ENCODE data around the gene GFAP.

Gene GFAP

DNA sequence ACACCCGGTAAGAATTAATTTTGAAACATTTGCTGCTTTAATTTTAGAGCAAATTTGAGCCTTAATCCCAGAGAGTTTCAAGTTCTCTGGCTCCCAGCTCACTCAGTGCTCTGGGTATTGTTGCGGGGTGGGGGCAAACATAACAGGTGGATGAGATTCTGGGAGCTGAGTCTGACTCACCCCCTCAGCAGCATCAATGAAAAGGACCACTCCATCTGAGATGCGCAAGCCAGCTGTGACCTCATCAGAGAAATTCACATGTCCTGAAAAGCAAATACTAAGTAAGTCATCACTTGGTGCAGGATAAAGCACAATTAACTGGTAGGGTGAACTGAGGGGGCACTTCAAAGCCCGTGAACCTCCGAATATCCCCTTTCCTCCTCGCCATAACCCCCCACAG, 35.9 kb downstream of the GFAP start:
- Histone ChIP-seq H3K4me1 (ENCODE audit: control insufficient read depth in 1 of 2, insufficient read depth in 1 of 2, low read depth in 1 of 2, low read length in 1 of 2) (no peaks in the 10 kb centered on the region), H3K27me3 (no peaks in the 10 kb centered on the region), H3K36me3 (peaks cover 94% of the 10 kb centered on the region), H3K9me3 (no peaks in the 10 kb centered on the region), H3K4me3 (ENCODE audit: low read depth in 1 of 2, low read length in 1 of 2) (no peak overlapping the region), H3K27ac (no peak overlapping the region)
- no peak for TF ChIP-seq CTCF (IDR thresholded peaks at IDR 0.05)

DNA sequence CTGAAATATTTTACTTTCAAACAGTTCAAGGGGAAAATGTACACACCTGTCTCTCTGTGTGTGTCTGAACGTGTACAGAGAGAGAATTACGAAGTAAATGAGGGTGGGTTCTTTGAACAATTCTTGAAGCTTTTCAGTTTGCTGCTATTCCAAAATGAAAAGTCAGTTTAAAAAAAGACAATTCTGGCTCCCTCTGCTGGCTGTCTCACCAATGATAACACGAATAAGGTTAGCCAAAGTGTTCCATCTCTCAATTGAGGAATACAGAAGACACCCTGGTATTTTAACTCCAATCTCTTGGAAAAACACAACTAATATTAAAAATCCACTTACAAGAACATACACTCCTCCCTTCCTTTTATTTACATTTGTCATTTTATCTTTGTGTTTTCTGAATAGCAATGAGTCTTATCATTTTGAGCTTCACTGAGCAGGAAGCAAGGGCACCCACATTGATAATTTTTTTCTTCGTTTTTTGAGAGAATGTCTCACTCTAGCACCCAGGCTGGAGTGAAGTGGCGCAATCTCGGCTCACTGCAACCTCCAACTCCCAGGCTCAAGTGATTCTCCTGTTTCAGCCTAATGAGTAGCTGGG, 36.6 kb downstream of the GFAP start:
- Histone ChIP-seq H3K4me1 (ENCODE audit: control insufficient read depth in 1 of 2, insufficient read depth in 1 of 2, low read depth in 1 of 2, low read length in 1 of 2) (no peaks in the 10 kb centered on the region), H3K9me3 (no peaks in the 10 kb centered on the region), H3K27ac (no peak overlapping the region), H3K4me3 (ENCODE audit: low read depth in 1 of 2, low read length in 1 of 2) (no peak overlapping the region), H3K36me3 (peaks cover 92% of the 10 kb centered on the region), H3K27me3 (no peaks in the 10 kb centered on the region)
- no peak for TF ChIP-seq CTCF (IDR thresholded peaks at IDR 0.05)

- Histone ChIP-seq H3K27me3 (no peaks in the 10 kb centered on the region), H3K36me3 (peaks cover 88% of the 10 kb centered on the region), H3K9me3 (no peaks in the 10 kb centered on the region), H3K4me3 (ENCODE audit: low read depth in 1 of 2, low read length in 1 of 2) (no peak overlapping the region), H3K4me1 (ENCODE audit: control insufficient read depth in 1 of 2, insufficient read depth in 1 of 2, low read depth in 1 of 2, low read length in 1 of 2) (no peaks in the 10 kb centered on the region), H3K27ac (no peak overlapping the region)
- no peak for TF ChIP-seq CTCF (IDR thresholded peaks at IDR 0.05)
Observed at GRCh38 chr17:44877121-44877520, 38.2 kb downstream of the GFAP start.

DNA sequence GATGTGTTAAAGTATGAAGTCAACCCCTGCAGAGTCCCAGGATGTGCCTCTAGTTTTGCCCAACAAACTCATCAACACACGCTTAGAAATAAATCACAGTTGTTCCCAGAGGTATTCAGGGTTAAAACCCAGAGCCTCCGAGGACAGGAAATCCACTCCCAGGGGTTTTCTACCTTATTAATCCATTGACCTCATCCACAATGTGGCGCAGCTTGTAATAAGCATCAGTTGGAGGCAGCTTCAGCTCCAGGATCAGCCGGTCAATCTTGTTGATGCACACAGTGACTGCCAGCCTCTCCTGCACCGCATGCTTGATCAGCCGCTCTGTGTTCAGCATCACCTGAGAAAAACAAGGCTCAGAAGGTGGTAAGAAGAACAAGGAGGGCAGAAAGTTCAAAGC, 39.5 kb downstream of the GFAP start:
- Histone ChIP-seq H3K36me3 (peaks cover 91% of the 10 kb centered on the region), H3K4me1 (ENCODE audit: control insufficient read depth in 1 of 2, insufficient read depth in 1 of 2, low read depth in 1 of 2, low read length in 1 of 2) (no peaks in the 10 kb centered on the region), H3K4me3 (ENCODE audit: low read depth in 1 of 2, low read length in 1 of 2) (no peak overlapping the region), H3K9me3 (no peaks in the 10 kb centered on the region), H3K27ac (no peak overlapping the region), H3K27me3 (no peaks in the 10 kb centered on the region)
- no peak for TF ChIP-seq CTCF (IDR thresholded peaks at IDR 0.05)

- no peak for TF ChIP-seq CTCF (IDR thresholded peaks at IDR 0.05)
- Histone ChIP-seq H3K27ac (no peak overlapping the region), H3K9me3 (no peaks in the 10 kb centered on the region), H3K36me3 (peaks cover 91% of the 10 kb centered on the region), H3K4me3 (ENCODE audit: low read depth in 1 of 2, low read length in 1 of 2) (no peak overlapping the region), H3K27me3 (no peaks in the 10 kb centered on the region), H3K4me1 (ENCODE audit: control insufficient read depth in 1 of 2, insufficient read depth in 1 of 2, low read depth in 1 of 2, low read length in 1 of 2) (no peaks in the 10 kb centered on the region)
Observed at GRCh38 chr17:44872131-44872768, 43.0 kb downstream of the GFAP start.
